ENCODE data around the gene LDHAL6A. TPM values are rescaled to one million over a fixed set of nuclear protein-coding genes. Genes with fewer than 3 reads are reported as not detected.

LDHAL6A gene
- polyA plus RNA-seq, 2 of the 4 experiments (the other 2 are of a cell fraction): not detected

DNA sequence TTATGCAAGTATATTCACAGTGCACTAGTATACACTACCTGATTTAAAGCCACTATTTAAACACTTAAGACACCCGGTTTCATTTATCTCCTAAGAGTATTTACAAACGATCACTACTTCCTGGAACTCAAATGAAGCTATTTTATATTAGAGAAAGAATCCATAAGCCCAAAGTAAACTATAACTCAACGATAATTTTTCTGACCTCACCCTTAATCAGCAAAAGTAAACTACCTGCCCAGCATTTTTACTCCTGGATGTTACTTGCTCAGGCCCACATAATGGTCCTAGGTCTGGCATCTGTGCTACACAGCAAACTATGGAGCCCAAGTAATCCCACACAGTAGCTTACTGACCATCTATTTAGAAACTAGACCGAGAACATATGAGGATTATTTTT lies 37.7 kb downstream of the LDHAL6A start:
- Histone ChIP-seq H3K4me1 (peaks cover 17% of the 10 kb centered on the region), H3K9me3 (no peaks in the 10 kb centered on the region), H3K27ac (no peak overlapping the region), H3K4me3 (no peak overlapping the region), H3K4me2 (no peak overlapping the region)
- FAIRE-seq: no peak
- DNase-seq (ENCODE audit: low read depth in 1 of 2, low spot score in 1 of 2): no peak
- ATAC-seq: no peak
- ChIA-PET POLR2A (no interaction called here), CTCF (interaction anchor here (0.6 to 1.1 kb wide), 3 partner anchors 15 to 455 kb away, joined by 3 to 4 read pairs (median 4); no protein-coding TSS in a partner anchor)
- WGBS (ENCODE audit: missing lambda C conversion rate): 43% methylated on average over 4 of the region's 4 CpGs
- TF ChIP-seq PHF8 (IDR thresholded peaks at IDR 0.05; ENCODE audit: borderline replicate concordance, low read depth): no peak
- no peak for TF ChIP-seq KDM5A (IDR thresholded peaks at IDR 0.05)
- no peak for TF ChIP-seq POLR2AphosphoS2 (conservative IDR thresholded peaks at IDR 0.05; ENCODE audit: low read length)
- TF ChIP-seq, protein P1, sequence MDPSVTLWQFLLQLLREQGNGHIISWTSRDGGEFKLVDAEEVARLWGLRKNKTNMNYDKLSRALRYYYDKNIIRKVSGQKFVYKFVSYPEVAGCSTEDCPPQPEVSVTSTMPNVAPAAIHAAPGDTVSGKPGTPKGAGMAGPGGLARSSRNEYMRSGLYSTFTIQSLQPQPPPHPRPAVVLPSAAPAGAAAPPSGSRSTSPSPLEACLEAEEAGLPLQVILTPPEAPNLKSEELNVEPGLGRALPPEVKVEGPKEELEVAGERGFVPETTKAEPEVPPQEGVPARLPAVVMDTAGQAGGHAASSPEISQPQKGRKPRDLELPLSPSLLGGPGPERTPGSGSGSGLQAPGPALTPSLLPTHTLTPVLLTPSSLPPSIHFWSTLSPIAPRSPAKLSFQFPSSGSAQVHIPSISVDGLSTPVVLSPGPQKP (IDR thresholded peaks at IDR 0.05; ENCODE audit: low read depth, low read length): no peak
- TF ChIP-seq, protein P2, sequence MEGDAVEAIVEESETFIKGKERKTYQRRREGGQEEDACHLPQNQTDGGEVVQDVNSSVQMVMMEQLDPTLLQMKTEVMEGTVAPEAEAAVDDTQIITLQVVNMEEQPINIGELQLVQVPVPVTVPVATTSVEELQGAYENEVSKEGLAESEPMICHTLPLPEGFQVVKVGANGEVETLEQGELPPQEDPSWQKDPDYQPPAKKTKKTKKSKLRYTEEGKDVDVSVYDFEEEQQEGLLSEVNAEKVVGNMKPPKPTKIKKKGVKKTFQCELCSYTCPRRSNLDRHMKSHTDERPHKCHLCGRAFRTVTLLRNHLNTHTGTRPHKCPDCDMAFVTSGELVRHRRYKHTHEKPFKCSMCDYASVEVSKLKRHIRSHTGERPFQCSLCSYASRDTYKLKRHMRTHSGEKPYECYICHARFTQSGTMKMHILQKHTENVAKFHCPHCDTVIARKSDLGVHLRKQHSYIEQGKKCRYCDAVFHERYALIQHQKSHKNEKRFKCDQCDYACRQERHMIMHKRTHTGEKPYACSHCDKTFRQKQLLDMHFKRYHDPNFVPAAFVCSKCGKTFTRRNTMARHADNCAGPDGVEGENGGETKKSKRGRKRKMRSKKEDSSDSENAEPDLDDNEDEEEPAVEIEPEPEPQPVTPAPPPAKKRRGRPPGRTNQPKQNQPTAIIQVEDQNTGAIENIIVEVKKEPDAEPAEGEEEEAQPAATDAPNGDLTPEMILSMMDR (IDR thresholded peaks at IDR 0.05): no peak
- TF ChIP-seq, protein P3, sequence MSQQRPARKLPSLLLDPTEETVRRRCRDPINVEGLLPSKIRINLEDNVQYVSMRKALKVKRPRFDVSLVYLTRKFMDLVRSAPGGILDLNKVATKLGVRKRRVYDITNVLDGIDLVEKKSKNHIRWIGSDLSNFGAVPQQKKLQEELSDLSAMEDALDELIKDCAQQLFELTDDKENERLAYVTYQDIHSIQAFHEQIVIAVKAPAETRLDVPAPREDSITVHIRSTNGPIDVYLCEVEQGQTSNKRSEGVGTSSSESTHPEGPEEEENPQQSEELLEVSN (IDR thresholded peaks at IDR 0.05; ENCODE audit: borderline replicate concordance, low read depth): no peak

DNA sequence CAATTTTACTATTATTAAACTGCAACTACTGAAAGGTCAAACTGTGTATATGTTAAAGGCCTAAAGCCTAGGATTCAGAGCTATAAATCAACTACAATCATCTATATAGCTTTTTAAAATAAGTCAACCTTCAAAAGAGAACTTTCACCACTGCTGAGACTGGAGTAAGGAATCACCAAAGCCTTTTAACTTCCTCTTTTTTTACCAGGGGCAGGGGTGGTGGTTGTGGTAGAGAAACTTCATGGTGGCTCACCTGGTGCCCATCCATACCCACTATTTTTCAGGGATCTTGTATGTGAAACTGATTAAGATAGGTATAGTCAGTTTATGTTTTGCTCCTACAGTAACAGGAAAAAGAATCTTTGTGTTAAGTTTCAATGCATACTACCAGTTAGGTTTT lies 39.6 kb downstream of the LDHAL6A start:
- DNase-seq (ENCODE audit: low read depth in 1 of 2, low spot score in 1 of 2) (no peak), FAIRE-seq (no peak), ATAC-seq (no peak)
- POLR2A ChIA-PET: no interaction called here
- Histone ChIP-seq H3K4me1 (peaks cover 17% of the 10 kb centered on the region), H3K4me3 (no peak overlapping the region), H3K27ac (no peak overlapping the region), H3K9me3 (no peaks in the 10 kb centered on the region), H3K4me2 (no peak overlapping the region)
- TF ChIP-seq ZFP36 (IDR thresholded peaks at IDR 0.05; ENCODE audit: borderline replicate concordance, partially characterized antibody) (no peak), SMC3 (IDR thresholded peaks at IDR 0.05) (no peak)
- CTCF ChIA-PET: interaction anchor here (0.7 to 1.3 kb wide), 2 partner anchors 26 to 269 kb away, joined by 3 read pairs; no protein-coding TSS in a partner anchor

DNA sequence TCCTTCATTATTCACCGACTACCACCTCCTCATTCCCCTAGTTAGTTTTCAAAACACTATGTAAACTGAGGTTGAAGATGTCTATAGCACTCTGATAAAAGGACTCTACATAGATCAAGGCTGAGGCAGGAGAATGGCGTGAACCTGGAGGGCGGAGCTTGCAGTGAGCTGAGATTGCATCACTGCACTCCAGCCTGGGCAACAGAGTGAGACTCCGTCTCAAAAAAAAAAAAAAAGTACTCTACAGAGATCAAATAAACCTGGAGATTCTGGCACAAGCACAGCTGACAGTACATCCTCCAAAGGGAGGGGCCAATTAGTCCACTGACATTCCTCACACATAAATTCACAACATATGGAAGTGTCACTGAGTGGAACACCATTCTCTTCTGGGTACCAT lies 40.0 kb downstream of the LDHAL6A start:
- no peak overlapping the region for H3K4me3 ChIP-seq
- H3K4me1 ChIP-seq: peaks cover 17% of the 10 kb centered on the region
- WGBS (ENCODE audit: missing lambda C conversion rate): 86% methylated on average over 4 of the region's 4 CpGs
- no peak overlapping the region for H3K27ac ChIP-seq
- POLR2A ChIA-PET: no interaction called here
- no peak for FAIRE-seq
- TF ChIP-seq NFE2L2 (conservative IDR thresholded peaks at IDR 0.05; ENCODE audit: low read length): no peak
- no peak for DNase-seq (ENCODE audit: low read depth in 1 of 2, low spot score in 1 of 2)
- no peaks in the 10 kb centered on the region for H3K9me3 ChIP-seq
- H3K4me2 ChIP-seq: no peak overlapping the region
- CTCF ChIA-PET: interaction anchor here (0.7 to 1.3 kb wide), 2 partner anchors 26 to 269 kb away, joined by 3 read pairs; no protein-coding TSS in a partner anchor
- no peak for ATAC-seq

DNA sequence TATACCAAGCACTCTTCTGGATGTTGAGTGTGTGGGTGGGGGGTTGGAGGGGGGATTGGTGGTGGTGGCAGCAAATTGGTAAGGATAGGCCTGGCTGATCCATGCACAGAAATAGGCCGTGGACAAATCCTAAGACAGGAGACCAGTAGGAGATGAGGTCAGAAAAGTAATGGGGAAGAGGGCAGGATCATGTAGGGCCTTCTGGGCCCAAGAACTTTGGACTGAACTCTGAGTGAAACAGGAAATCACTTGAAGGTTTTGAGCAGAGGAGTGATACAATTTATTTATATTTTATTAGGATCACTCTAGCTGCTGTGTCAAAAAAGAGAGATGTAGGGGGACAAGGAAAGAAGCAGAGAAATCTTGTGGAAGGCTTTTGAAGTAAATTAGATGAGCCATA lies 42.4 kb downstream of the LDHAL6A start:
- 83% methylated on average over 1 of the region's 1 CpG for WGBS (ENCODE audit: missing lambda C conversion rate)
- Histone ChIP-seq H3K4me3 (no peak overlapping the region), H3K27ac (no peak overlapping the region), H3K9me3 (no peaks in the 10 kb centered on the region), H3K4me2 (no peak overlapping the region), H3K4me1 (peaks cover 9% of the 10 kb centered on the region)
- no peak for FAIRE-seq
- DNase-seq (ENCODE audit: low read depth in 1 of 2, low spot score in 1 of 2): no peak
- ChIA-PET CTCF (interaction anchor here (1.1 kb wide), 1 partner anchor 13 kb away, joined by 4 read pairs; no protein-coding TSS in a partner anchor), POLR2A (no interaction called here)
- no peak for ATAC-seq
- TF ChIP-seq MAFK (IDR thresholded peaks at IDR 0.05; ENCODE audit: partially characterized antibody) (no peak), POLR2A (IDR thresholded peaks at IDR 0.05; ENCODE audit: low read length) (no peak), TFCP2L1 (CRISPR knock-in tag; IDR thresholded peaks at IDR 0.05) (no peak), SREBF2 (IDR thresholded peaks at IDR 0.05) (no peak), ZNF302 (CRISPR knock-in tag; IDR thresholded peaks at IDR 0.05) (no peak), GATA3 (IDR thresholded peaks at IDR 0.05; ENCODE audit: borderline replicate concordance) (no peak), CBX2 (IDR thresholded peaks at IDR 0.05; ENCODE audit: borderline replicate concordance, low read depth) (no peak), NFE2L2 (conservative IDR thresholded peaks at IDR 0.05; ENCODE audit: low read length) (no peak), ZC3H11A (IDR thresholded peaks at IDR 0.05) (no peak), EP300 (IDR thresholded peaks at IDR 0.05) (no peak), FOXS1 (CRISPR knock-in tag; IDR thresholded peaks at IDR 0.05) (no peak), ESRRA (IDR thresholded peaks at IDR 0.05; ENCODE audit: borderline replicate concordance, low read length) (no peak)
- TF ChIP-seq, protein P4, sequence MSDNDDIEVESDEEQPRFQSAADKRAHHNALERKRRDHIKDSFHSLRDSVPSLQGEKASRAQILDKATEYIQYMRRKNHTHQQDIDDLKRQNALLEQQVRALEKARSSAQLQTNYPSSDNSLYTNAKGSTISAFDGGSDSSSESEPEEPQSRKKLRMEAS (IDR thresholded peaks at IDR 0.05): no peak
- TF ChIP-seq, protein P5, sequence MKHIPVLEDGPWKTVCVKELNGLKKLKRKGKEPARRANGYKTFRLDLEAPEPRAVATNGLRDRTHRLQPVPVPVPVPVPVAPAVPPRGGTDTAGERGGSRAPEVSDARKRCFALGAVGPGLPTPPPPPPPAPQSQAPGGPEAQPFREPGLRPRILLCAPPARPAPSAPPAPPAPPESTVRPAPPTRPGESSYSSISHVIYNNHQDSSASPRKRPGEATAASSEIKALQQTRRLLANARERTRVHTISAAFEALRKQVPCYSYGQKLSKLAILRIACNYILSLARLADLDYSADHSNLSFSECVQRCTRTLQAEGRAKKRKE (CRISPR knock-in tag; IDR thresholded peaks at IDR 0.05; ENCODE audit: low read depth): no peak
- TF ChIP-seq, protein P3 (IDR thresholded peaks at IDR 0.05; ENCODE audit: borderline replicate concordance, low read depth): no peak
- TF ChIP-seq, protein P2 (IDR thresholded peaks at IDR 0.05): no peak
- TF ChIP-seq, protein P6, sequence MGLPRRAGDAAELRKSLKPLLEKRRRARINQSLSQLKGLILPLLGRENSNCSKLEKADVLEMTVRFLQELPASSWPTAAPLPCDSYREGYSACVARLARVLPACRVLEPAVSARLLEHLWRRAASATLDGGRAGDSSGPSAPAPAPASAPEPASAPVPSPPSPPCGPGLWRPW (IDR thresholded peaks at IDR 0.05): no peak

Measured in A549 (cell line).